ENCODE data around the gene GPM6B. TPM values are rescaled to one million over a fixed set of nuclear protein-coding genes. Genes with fewer than 3 reads are reported as not detected.
"Not testable (repeated sequence)": the region's sequence is repeated elsewhere in the genome, so short reads cannot be mapped to it uniquely, and the experiment has no call there.

The GPM6B gene
- total RNA-seq, 1 experiment from 2014 or later, result 225 TPM

DNA sequence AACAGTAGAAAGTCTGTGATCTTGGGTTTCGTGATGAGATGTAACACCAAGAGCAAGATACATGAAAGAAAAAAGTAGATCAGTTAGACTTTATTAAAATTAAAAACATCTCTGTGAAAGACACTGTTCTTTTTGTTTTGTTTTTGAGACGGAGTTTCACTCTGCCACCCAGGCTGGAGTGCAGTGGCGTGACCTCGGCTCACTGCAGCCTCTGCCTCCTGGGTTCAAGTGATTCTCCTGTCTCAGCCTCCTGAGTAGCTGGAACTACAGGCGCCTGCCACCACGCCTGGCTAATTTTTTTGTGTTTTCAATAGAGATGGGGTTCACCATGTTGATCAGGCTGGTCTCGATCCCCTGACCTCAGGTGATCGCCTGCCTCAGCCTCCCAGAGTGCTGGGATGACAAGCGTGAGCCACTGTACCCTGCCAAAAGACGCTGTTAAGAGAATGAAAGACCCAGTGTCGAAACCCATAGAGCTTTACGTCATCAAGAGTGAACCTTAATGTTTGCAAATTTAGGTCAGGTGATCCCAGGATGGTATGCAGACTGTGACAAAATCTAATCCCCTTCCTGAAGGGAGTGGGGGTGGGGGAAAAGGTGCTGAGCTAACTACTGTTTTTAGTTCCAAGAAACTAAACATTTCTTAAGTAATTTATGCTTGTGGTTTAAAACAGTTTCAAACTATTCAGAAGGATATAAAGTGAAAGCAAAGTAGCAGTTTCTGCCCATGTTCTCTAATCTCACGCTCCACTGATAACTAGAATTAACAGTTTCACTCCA is 74.3 kb downstream of the GPM6B start:
- Histone ChIP-seq H3K27me3 (ENCODE audit: control insufficient read depth, insufficient read depth, low read length) (no peaks in the 10 kb centered on the region), H3K36me3 (replicated peaks; ENCODE audit: control insufficient read depth, insufficient read depth, low read length) (peaks cover 2% of the 10 kb centered on the region), H3K4me3 (ENCODE audit: insufficient read depth, low read depth, low read length) (no peak overlapping the region)
- DNase-seq, result peak; percentile 29

DNA sequence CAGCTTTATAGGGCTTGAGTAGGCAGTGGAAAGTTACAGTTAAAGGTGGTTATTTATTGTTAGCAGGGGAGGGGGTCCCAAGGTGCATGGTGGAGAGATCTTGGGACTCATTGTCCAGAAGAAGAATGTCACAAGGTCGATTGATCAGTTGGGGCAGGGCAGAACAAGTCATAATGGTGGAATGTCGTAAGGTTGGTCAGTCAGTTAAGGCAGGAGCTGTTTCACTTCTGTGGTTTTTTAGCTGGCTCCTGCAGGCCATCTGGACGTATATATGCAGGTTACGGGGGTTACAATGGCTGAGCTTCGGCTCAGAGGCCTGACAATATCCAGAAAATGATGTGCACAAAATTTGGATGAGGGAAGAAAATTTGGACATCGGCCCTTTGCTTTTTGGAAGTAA is 75.2 kb downstream of the GPM6B start:
- no peak for DNase-seq
- Histone ChIP-seq H3K4me3 (ENCODE audit: insufficient read depth, low read depth, low read length) (no peak overlapping the region), H3K27me3 (ENCODE audit: control insufficient read depth, insufficient read depth, low read length) (no peaks in the 10 kb centered on the region), H3K36me3 (replicated peaks; ENCODE audit: control insufficient read depth, insufficient read depth, low read length) (peaks cover 2% of the 10 kb centered on the region)

GRCh38 chrX:13734278-13735172 is 82.4 kb downstream of the GPM6B start, which contains the start of the genes OFD1 and TRAPPC2:
Gene OFD1 (plus strand): TSS chrX:13734748. CDS start chrX:13735072, 324 bp downstream.
Gene TRAPPC2 (minus strand): TSS chrX:13734620. CDS start chrX:13719963, 14,657 bp downstream.
- Histone ChIP-seq H3K36me3 (replicated peaks; ENCODE audit: control insufficient read depth, insufficient read depth, low read length) (no peaks in the 10 kb centered on the region; the same call in none of the 2 replicates), H3K4me3 (ENCODE audit: insufficient read depth, low read depth, low read length) (peak within 1 kb of the TSS; percentile 72), H3K27me3 (ENCODE audit: control insufficient read depth, insufficient read depth, low read length) (no peaks in the 10 kb centered on the region)
- DNase-seq, result peak; percentile 88

GRCh38 chrX:13733506-13733905 is 83.4 kb downstream of the GPM6B start:
- no peaks in the 10 kb centered on the region; the same call in none of the 2 replicates for H3K36me3 ChIP-seq (replicated peaks; ENCODE audit: control insufficient read depth, insufficient read depth, low read length)
- peak overlapping the region; percentile 72 for H3K4me3 ChIP-seq (ENCODE audit: insufficient read depth, low read depth, low read length)
- no peak for DNase-seq
- no peaks in the 10 kb centered on the region for H3K27me3 ChIP-seq (ENCODE audit: control insufficient read depth, insufficient read depth, low read length)

DNA sequence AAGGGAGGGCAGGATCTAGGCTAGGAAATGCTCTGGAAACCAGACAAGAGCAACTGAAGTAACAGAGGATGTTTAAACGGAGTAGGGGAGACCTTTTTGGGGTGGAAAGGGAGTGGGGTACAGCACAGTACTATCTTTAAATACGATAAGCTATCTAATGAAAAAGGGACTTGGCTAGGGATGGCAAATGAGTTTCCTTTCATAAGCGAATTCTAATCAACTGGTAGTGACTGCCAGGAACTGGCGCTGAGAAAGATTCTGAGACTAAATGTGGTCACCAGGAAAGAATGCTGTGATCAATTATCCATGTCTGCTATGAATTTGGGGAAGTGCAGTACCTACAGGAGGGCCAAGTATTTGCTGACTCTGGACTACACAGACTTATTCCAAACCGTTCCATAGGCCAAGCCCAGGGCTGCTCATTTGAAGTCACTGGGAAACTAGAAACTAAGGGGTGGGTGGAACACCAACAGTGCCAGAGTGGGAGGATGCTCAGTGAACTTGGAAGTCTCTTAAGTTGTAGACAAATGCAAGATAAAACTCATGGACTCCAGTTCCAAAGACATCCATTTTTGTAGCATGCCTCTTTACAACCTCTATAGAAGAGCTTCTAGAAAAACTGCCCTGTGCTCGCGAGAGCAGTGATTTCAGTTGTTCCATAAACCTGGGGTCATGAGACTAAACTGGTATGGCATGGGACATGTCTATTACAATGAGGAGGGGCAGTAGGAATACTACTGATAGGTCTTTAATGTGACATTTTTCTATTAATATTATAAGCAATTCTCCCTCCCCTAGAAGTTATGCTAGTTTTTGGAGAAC is 84.4 kb downstream of the GPM6B start:
- no peak for DNase-seq
- Histone ChIP-seq H3K4me3 (ENCODE audit: insufficient read depth, low read depth, low read length) (no peak overlapping the region), H3K36me3 (replicated peaks; ENCODE audit: control insufficient read depth, insufficient read depth, low read length) (no peaks in the 10 kb centered on the region; the same call in 1 of the 2 replicates), H3K27me3 (ENCODE audit: control insufficient read depth, insufficient read depth, low read length) (no peaks in the 10 kb centered on the region)

DNA sequence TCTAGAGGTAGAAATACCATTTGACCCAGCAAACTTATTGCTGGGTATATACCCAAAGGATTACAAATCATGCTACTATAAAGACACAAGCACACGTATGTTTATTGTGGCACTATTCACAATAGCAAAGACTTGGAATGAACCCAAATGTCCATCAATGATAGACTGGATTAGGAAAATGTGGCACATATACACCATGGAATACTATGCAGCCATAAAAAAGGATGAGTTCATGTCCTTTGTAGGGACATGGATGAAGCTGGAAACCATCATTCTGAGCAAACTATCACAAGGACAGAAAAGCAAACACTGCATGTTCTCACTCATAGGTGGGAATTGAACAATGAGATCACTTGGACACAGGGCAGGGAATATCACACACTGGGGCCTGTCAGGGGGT is 86.4 kb downstream of the GPM6B start:
- H3K27me3 ChIP-seq (ENCODE audit: control insufficient read depth, insufficient read depth, low read length); H3K36me3 ChIP-seq (replicated peaks; ENCODE audit: control insufficient read depth, insufficient read depth, low read length); DNase-seq; H3K4me3 ChIP-seq (ENCODE audit: insufficient read depth, low read depth, low read length): not testable (repeated sequence)

DNA sequence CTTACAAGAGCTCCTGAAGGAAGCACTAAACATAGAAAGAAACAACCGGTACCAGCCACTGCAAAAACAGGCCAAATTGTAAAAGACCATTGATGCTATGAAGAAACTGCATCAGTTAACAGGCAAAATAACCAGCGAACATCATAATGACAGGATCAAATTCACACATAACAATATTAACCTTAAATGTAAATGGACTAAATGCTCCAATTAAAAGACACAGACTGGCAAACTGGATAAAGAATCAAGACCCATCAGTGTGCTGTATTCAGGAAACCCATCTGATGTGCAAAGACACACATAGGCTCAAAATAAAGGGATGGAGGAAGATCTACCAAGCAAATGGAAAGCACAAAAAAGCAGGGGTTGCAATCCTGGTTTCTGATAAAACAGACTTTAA is 90.3 kb downstream of the GPM6B start:
- H3K36me3 ChIP-seq (replicated peaks; ENCODE audit: control insufficient read depth, insufficient read depth, low read length); H3K27me3 ChIP-seq (ENCODE audit: control insufficient read depth, insufficient read depth, low read length); DNase-seq; H3K4me3 ChIP-seq (ENCODE audit: insufficient read depth, low read depth, low read length): not testable (repeated sequence)

DNA sequence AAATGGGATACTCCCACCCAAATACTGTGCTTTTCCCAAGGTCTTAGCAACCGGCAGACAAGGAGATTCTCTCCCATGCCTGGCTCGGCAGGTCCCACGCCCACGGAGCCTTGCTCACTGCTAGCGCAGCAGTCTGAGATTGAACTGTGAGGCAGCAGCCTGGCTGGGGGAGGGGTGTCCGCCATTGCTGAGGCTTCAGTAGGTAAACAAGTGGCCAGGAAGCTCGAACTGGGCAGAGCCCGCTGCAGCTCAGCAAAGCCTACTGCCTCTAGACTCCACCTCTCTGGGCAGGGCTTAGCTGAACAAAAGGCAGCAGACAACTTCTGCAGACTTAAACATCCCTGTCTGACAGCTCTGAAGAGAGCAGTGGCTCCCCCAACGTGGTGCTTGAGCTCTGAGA is 92.0 kb downstream of the GPM6B start:
- not testable (repeated sequence) for H3K4me3 ChIP-seq (ENCODE audit: insufficient read depth, low read depth, low read length); H3K27me3 ChIP-seq (ENCODE audit: control insufficient read depth, insufficient read depth, low read length); H3K36me3 ChIP-seq (replicated peaks; ENCODE audit: control insufficient read depth, insufficient read depth, low read length); DNase-seq

- no peak for DNase-seq
- Histone ChIP-seq H3K36me3 (replicated peaks; ENCODE audit: control insufficient read depth, insufficient read depth, low read length) (peaks cover 4% of the 10 kb centered on the region), H3K4me3 (ENCODE audit: insufficient read depth, low read depth, low read length) (no peak overlapping the region), H3K27me3 (ENCODE audit: control insufficient read depth, insufficient read depth, low read length) (no peaks in the 10 kb centered on the region)
Observed at GRCh38 chrX:13721819-13722519, 94.9 kb downstream of the GPM6B start.

GRCh38 chrX:13721371-13721770 is 95.5 kb downstream of the GPM6B start:
- H3K36me3 ChIP-seq (replicated peaks; ENCODE audit: control insufficient read depth, insufficient read depth, low read length), result peaks cover 4% of the 10 kb centered on the region
- no peak overlapping the region for H3K4me3 ChIP-seq (ENCODE audit: insufficient read depth, low read depth, low read length)
- no peak for DNase-seq
- no peaks in the 10 kb centered on the region for H3K27me3 ChIP-seq (ENCODE audit: control insufficient read depth, insufficient read depth, low read length)

Other genes starting within 250 kb of the GPM6B start
- 0.24 and 0.41 TPM in 2 replicates for gene EGFL6, start 247.5 kb downstream of the GPM6B start, total RNA-seq (2014; rRNA removed; shearing (Covaris generic))
- 5.0 and 6.7 TPM in 2 replicates for gene TCEANC, start 164.0 kb downstream of the GPM6B start, total RNA-seq (2014; rRNA removed; shearing (Covaris generic))
- gene RAB9A, start 128.0 kb downstream of the GPM6B start, total RNA-seq (2014; rRNA removed; shearing (Covaris generic)), result 74.6 and 82.6 TPM in 2 replicates
- 22.2 and 23.0 TPM in 2 replicates for gene TRAPPC2, start 82.5 kb downstream of the GPM6B start, total RNA-seq (2014; rRNA removed; shearing (Covaris generic))
- gene OFD1, start 82.3 kb downstream of the GPM6B start, total RNA-seq (2014; rRNA removed; shearing (Covaris generic)), result 13.9 and 22.9 TPM in 2 replicates
- gene GEMIN8, start 212.8 kb upstream of the GPM6B start, total RNA-seq (2014; rRNA removed; shearing (Covaris generic)), result 34.1 and 52.1 TPM in 2 replicates